ENCODE measurements around the gene P3H2.
"Not testable (repeated sequence)": the region's sequence is repeated elsewhere in the genome, so short reads cannot be mapped to it uniquely, and the experiment has no call there.

Gene P3H2

DNA sequence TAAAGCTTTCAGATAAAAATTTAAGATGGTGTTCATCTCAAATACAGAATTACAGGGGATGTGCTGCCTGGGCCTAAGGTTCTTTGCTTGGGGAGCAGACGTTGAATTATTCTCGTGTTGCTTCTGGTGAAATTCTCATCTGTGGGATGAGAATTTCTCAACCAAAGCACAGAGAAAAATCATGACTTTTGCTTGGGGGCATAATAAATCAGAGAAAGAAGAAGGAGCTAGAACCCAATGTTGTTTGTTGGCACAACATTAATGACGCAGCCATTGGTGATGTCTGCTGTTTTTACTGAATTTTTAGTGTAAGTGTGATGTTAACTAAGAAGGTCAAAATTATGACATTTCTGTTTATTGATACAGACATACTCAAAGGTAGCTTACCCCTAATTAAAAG lies 35.7 kb downstream of the P3H2 start:
- DNase-seq (ENCODE audit: low read depth): no peak

DNA sequence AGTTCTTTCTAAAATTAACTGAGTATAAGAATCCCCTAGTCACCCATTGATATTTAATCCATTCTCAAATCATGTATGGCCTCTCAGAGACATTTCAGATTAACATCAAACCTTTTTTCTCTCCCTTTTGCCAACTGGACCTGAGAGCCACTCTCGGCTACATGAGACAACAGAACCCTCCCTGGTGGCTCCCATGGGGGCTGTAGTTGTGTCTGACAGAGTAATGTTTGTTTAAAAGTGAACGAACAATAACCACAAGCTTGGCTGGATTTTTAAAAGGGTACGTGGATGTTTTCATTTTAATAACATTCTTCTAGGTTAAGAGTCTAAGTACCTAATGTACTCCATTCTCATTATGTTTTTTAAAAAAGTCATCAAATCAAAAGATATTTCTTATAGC lies 37.1 kb downstream of the P3H2 start:
- no peak for DNase-seq (ENCODE audit: low read depth)

DNA sequence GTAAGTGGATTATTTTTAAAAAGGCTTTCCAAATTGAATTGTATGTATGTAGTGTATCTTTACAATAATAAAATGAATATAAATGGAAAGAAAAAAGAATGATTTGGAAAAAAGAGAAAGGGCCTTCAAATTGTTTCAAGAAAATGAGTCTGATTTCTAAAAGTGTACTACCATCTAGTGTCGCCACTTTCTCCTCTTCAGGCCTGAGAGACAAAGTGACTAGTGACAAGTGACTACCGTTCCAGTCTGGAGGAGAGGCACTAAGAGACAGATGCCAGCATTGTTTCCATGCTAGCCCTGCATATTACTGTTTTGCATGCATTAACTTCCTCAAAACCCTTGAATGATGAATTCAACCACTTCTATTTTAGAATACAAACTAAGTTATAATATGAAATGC lies 39.3 kb downstream of the P3H2 start:
- DNase-seq (ENCODE audit: low read depth): no peak

DNA sequence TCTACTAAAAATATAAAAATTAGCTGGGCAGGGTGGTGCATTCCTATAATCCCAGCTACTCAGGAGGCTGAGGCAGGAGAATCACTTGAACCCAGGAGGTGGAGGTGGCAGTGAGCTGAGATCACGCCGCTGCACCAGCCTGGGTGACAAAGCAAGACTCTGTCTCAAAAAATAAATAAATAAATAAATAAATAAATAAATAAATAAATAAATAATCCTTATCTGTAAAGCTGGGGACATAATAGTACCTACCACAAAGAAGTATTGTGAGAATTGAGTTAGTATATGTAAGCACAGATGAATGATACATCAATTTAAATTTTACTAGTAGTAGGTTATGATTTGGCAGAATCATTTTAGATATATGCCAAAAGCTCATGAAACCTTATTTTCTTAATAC lies 41.5 kb downstream of the P3H2 start:
- DNase-seq (ENCODE audit: low read depth): not testable (repeated sequence)

DNA sequence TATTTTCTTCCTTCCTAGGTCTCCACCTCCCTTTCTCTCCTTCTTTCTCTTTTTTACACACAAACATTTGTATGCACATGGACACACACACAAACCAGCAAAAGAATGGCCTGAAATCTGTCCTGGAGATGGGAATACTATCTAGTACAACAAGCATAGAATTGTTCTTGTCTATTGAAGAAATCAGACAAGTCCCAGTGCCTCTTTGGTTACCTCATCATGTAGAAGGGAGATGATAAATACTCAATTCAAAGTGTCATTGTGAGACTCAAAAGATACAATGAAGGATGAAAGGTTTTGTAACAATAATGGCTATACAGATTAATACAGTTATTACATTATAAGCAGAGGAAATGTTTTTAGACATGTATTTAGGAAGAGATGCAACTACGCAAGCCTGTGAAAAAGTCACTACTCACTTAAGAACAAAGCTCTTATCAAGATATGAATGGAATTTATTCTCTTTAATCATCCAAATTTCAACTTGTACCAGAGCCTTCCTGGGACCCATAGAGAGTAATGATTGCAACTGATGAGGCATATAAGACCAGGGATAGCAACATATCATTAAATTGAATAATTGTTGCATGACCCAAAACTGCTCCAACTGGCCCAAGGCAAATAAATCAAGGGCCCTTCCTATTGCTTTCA lies 43.2 kb downstream of the P3H2 start:
- peak; percentile 32 for DNase-seq (ENCODE audit: low read depth)

DNA sequence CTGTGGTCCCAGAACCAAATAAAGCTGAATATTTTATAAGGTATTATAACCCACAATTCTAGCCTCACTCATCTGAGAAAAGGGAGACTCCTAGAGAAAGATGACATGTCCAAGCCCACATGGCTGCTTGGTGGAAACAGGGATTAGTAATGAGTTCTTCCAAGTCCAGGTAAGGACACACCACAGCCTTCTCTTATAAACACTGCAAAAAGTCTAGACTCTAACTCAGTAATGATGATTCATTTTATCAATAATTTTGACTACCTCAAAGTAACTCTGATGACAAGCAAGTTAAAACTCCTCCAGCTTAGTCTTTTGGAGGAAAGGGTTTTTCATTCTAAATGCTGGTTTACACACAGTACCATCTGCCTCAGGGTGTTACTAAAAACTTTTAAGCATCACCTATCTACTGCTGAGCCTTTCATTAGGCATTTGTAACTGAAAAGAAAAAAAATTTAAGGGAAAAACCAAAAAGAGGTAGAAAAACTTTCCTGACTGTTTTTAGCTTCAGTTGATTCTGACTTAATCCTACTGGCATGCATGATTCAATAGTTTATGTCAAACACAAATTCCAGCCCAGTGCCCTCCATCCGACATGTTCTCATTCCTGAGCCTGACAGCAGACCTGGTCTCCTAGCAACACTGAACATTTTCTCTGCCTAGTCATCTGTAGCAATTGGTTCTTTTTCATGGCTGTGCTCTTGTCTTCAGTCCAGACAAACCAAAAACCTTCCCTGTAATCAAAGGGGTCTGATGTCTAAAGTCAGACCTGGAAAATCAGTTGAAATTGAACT lies 43.9 kb downstream of the P3H2 start:
- peak; percentile 98 for DNase-seq (ENCODE audit: low read depth)

DNA sequence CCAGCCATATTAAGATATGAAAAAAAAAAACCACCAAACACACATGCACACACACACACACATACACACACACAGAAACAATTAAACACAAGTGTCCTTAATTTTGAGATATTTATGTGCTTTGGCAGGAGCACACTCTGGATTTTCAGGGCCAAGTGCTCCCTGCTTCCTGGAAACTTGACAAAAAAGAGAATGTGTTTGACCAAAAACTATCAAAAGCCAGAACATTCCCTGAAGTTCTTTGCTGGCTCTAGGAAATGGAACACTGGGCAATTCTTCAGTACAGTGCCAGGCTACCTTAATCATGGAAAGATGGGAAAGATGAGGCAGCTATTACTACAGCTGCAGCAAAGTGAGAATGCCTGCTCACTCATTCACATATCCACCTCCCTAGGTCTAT lies 44.6 kb downstream of the P3H2 start:
- DNase-seq (ENCODE audit: low read depth): peak; percentile 73

DNA sequence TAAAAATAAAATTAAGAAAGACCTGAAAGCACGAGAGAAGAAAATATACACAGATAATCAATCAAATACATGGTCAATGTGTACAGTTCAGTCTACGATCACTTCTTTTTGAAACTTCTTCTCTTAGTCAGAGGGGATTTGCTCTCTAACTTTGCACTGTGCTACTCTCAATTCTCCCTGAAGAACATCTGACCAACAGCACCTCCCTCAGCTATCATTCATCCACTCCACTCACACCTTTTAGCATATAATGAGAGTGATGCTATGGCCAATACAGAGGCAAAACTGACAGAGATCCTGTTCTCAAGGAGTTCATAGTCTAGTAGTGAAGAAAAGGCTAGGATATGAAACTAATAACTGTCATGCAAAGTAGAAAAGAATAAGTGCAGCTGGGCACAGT lies 45.9 kb downstream of the P3H2 start:
- no peak for DNase-seq (ENCODE audit: low read depth)

DNA sequence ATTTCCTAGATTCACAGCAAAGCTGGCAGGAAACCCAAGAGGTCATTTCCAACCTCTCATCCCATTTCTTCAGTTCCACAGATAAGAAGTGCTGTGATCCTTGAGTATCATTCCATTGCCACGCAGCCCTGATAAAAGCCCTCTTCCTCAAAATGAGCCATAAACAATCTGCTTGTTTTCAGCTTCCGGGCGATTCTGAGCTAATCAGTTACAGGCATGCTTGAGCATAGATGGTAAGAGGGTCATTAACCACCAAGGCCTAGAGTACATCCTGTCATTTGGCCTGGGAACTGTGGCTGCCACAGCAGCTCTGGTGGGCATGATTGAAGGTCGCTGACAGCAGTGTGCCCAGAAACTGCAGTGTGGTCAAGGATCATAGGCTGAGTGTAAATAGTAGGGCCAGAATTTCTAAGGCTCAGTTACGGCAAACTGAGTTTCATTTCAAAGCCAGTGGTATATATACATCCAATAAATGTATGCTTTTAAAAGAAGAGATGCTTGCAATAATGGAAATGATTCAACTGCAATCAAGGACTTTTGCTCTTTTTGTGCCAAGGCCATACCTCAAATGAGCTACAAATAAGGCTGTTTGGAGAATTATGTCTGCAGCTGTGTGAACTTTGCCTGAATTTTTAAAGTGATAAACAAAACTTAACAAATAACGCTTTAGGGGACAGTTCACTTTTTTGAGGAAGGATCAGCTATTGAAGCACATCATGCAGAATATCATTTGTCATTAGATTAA lies 47.3 kb downstream of the P3H2 start:
- DNase-seq (ENCODE audit: low read depth): peak; percentile 58

DNA sequence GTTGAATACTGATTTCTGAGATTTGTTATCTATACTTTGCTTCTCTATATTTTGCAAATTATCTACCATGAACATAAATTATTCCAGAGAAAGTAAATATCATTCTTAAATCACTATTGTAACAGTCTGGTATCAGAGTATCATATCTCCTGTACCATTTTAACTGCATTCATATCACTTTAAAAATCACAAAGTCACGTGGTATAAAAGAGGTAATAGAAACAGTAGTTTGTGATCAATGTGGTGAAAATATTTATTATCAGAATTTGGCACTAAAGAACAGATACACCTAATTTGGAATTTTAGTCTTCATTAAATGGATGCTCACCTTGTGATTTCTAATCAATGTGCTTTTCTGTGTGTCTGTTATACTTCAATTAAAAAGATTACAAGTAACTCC lies 47.8 kb downstream of the P3H2 start:
- DNase-seq (ENCODE audit: low read depth): no peak

DNA sequence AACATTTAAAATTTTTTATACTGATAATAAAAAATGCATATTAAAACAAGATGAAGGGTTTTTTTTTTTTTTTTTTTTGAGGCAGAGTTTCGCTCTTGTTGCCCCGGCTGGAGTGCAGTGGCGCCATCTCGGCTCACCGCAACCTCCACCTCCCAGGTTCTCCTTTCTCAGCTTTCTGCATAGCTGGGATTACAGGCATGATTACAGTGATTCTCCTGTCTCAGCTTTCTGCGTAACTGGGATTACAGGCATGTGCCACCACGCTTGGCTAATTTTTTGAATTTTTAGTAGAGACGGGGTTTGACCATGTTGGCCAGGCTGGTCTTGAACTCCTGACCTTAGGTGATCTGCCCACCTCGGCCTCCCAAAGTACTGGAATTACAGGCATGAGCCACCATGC lies 48.8 kb downstream of the P3H2 start:
- DNase-seq (ENCODE audit: low read depth): not testable (repeated sequence)

DNA sequence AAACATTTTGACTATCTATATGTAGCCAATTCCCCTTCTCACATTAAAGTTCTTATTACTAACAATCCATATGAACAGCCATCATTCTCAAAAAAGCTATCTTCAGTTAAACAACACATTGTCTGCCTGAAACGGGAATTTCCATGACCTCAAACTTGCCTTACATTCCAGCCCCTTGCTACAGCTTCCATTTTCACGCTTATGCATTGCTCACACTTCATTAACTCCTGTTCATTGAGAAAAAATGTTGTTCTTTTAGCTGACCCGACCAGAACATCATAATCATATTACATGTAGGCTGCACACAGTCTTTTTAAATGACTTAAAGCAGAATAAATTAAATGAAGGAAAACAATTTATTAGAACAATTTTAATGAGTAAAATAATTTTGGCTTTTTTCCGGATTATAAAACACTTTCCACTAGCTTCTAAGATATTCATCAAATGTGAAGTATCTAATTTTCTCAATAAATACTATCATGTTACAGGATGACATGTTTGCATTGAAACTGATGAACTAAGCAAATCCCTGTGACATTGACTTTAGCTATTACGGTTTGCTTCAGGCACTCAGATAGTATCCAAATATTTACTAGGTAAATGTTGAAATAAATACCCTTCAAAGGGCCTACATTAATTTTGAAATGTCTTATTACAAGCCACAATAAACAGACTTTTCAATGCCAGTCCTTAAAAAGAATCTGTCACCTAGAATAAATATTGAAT lies 49.9 kb downstream of the P3H2 start:
- DNase-seq (ENCODE audit: low read depth): peak; percentile 67

DNA sequence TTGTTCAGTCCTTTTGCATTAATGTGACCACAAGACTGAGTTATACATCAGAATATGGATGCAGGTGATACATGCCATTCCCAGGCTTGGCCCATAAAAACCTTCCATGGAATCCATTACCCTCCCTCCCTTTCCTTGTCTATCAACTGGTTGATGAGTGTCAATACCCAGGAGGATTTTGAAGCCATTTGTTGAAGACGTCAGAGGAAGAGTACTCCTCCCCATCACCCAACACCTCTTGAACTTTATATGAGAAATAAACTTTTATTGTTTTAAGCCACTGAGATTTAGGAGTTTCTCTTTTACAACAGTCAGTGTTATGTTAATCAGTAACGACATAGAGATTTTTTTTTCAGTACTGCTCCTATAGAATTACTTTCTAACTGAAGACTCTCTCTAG lies 55.5 kb downstream of the P3H2 start:
- no peak for DNase-seq (ENCODE audit: low read depth)

DNA sequence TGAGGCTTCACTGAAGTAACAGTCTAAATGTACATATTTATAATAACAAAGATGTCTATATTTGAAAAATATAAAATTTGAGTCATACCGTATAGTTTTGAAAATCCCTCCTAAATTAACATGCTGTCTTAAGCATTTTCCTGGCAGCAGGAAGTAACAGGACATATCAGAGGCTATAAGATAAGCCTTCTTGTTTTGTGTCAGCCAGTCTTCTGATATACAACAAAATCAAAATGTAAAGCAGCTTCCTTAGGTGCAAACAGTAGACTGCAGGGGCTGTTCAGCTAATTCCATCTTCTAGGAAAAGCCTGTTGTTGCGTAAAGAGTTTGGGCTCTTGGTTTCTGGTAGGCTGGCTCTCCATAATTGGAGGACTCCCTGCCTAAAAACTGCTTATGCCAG lies 56.0 kb downstream of the P3H2 start:
- DNase-seq (ENCODE audit: low read depth): no peak

DNA sequence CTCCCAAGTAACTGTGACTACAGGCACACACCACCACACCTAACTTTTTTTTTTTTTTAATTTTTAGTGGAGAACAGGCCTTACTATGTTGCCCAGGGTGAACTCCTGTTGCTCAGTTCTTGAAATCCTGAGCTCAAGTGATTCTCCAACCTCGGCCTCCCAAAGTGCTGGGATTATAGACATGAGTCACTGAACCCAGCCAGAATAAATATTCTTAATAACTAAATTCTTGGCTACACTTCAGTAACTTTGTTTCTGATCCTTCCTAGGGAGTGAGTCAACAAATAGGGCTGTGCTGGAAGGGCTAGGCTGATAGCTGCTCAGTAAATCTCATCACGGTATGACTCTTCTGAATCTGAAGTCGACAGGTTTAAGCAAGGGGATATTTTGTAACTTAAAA lies 56.6 kb downstream of the P3H2 start:
- peak; percentile 95 for DNase-seq (ENCODE audit: low read depth)

DNA sequence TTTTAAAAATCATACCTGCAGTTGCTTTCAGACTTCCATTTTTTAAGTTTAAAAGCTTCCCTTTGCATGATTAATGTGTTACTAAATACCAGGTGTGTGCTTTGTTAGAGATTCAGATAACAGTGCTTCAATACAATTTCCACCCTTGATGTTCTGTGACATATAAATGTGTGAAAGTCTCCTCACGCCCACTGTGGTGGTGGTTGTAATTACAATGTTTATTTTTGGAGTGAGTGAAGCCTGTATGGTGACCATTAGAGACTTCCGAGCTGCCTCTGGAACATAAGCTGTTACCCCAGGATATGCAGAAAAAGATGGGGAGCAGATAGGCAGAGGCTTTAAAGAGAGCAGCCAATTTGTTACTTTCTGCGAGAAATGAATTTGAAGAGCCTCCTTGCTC lies 57.2 kb downstream of the P3H2 start:
- no peak for DNase-seq (ENCODE audit: low read depth)

DNA sequence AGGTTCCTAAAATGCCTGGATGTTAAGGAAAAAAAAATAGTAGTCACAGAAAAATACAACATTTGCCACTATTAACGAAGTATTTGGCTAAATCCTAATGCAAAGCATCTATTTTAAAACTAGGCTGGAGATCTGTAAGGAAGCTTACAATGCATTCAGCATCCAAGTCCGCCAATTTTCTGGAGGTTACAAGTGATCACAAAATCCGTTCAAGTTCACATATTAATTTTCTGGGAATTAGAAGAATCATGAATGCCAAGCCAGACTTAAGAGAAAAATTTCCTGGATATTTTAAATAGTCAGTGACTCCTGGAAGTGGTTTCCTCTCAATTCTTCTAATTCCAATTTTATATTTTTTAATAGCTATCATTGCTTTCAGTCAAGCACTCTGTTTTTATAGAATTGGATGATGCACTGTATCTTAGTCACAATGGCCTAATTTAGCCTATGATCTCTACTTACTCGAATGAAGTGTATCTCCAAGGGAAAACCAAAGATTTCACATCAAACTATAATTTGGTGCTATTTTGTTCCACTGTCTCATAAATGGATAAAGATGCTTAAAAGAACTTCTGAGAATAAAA lies 60.4 kb downstream of the P3H2 start:
- peak; percentile 68 for DNase-seq (ENCODE audit: low read depth)

DNA sequence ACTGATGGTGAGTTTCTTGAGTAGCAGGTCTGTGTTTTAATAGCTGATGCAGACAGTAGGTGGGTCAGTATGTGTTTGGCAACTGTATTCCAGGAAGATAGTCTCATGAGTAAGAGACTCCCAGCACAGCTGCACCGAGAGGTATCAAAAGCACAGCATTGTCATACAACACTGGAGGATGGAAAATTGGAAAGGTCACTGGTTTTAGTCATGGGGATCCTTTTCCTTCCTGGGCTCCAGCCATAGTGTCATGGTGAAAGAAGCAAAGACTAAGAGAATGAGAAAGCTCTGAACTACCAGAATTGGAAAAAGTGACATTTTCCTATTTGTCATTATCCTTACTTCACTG lies 61.5 kb downstream of the P3H2 start:
- peak; percentile 57 for DNase-seq (ENCODE audit: low read depth)

DNA sequence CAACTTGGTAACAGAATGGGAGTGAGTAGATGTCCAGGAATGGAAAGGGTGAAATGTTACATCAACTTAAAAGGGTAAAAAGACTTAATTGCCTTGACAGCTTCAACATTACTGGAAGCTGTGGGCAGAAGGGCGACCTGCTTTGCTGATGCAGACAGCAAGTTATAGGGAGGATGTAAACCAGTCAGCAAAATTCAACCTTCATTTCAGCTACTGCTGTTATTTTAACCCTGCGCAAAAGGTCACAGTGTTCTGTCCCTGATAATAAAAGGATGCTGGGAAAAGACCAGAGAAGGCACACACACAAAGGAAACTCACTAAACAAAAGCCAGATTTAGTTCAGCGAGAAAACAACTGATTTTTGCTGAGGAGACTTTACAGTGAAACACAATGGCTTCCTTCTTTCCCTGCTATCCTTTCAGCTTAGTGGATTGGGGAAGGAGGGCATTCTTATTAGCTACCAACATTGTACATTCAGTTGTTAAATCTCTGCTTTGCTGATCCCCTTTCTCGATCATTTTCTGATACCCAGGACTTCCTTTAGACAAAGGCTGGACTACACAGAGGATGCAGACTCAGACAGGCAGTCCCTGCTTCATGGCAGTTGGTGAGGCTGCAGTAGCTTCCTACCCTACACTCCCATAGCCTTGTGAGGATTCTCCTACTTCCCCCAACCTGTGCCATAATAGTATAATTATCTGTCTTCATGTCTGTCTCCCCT lies 62.0 kb downstream of the P3H2 start:
- peak; percentile 93 for DNase-seq (ENCODE audit: low read depth)

DNA sequence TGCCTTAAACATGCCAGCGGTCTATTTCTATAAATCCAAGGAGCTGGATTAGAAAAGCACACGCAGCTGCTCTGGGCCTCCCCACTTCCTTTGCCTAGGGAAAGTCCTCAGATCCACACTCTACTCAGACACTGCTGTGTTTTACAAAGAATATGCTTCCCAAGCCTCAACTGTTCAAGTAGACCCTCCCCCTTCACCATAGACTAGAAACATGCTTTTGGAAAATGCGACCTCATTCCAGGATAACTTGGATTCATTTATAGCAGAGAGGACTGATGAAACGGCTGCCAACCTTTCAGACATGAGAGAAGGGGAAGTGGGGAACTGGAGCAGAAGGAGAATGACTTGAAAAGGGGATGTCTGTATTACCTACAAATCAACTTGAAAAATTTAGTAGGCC lies 64.0 kb downstream of the P3H2 start:
- no peak for DNase-seq (ENCODE audit: low read depth)

DNA sequence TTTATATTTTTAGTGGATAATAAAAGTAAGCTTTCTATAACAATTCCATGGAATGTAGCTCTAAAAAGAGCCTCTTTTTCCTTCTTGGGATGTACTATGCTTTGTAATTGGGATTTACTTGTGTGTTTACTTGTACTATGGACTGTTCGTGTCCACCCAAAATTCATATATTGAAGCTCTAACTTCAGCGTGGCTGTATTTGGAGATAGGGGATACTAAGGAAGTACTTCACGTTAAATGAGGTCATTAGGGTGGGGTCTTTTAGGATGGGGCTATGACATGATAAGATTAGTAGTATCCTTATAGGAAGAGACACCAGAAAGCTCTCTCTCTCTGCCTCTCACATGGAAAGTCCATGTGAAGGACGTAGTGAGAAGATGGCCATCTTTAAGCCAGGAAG lies 64.9 kb downstream of the P3H2 start:
- no peak for DNase-seq (ENCODE audit: low read depth)

All from EH (cell line).